ENCODE data around the gene NOL4L. TPM values are rescaled to one million over a fixed set of nuclear protein-coding genes. Genes with fewer than 3 reads are reported as not detected.

Gene NOL4L
- total RNA-seq, 1 donor from 2014 or later, result 30.5 TPM

DNA sequence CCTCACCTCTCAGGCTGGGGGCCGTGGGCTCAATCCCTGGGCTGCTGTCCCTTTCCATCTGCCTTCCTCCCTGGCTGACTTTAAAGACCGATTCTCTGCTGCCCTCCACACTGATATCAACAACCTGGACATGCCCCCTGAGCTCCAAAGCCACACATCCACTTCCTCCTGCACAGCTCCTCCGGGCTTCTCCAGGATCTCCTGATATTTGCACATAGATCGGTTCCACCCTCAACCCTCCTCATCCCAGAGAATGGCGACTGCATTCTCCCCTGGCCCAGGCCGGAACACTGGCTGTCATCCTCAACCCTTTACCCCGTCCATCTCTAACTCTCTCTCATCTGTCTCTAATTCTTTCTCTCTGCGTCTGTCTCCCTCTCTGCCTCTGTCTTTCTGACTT is 21.0 kb upstream of the NOL4L start:
- no peak overlapping the region for H3K4me3 Mint-ChIP-seq (ENCODE audit: unreplicated experiment)
- peaks cover 7% of the 10 kb centered on the region for H3K4me1 Mint-ChIP-seq (ENCODE audit: unreplicated experiment)
- H3K36me3 Mint-ChIP-seq (ENCODE audit: unreplicated experiment), result no peaks in the 10 kb centered on the region
- H3K9me3 Mint-ChIP-seq (ENCODE audit: unreplicated experiment), result no peaks in the 10 kb centered on the region
- H3K27ac Mint-ChIP-seq (ENCODE audit: unreplicated experiment), result no peak overlapping the region
- no peak for DNase-seq (ENCODE audit: extremely low spot score, unreplicated experiment)
- TF ChIP-seq, protein P1, sequence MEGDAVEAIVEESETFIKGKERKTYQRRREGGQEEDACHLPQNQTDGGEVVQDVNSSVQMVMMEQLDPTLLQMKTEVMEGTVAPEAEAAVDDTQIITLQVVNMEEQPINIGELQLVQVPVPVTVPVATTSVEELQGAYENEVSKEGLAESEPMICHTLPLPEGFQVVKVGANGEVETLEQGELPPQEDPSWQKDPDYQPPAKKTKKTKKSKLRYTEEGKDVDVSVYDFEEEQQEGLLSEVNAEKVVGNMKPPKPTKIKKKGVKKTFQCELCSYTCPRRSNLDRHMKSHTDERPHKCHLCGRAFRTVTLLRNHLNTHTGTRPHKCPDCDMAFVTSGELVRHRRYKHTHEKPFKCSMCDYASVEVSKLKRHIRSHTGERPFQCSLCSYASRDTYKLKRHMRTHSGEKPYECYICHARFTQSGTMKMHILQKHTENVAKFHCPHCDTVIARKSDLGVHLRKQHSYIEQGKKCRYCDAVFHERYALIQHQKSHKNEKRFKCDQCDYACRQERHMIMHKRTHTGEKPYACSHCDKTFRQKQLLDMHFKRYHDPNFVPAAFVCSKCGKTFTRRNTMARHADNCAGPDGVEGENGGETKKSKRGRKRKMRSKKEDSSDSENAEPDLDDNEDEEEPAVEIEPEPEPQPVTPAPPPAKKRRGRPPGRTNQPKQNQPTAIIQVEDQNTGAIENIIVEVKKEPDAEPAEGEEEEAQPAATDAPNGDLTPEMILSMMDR (IDR thresholded peaks at IDR 0.05), result no peak
- no peaks in the 10 kb centered on the region for H3K27me3 Mint-ChIP-seq (ENCODE audit: unreplicated experiment)

DNA sequence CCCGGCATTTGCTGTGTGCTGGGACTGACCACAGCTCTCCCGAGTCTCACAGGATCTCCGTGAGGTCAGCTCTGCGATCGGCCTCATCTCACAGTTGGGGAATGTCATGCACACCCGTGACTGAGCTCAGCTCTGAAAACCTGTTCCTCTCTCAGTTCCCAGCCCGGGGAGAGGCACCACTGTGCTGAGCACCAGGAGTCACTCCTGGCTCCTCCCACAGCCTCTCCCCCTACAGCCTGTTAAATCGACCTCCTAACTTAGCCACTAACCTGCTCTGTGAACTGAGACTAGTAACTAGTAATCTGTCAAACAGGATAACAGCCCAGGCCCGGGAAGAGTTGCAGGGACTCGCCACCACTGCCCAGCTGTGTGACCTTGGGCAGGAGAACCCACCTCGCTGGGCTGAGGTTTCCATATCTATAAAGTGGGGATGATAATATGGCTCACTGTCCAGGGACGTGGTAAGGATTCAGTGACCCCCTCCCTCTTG is 20.1 kb upstream of the NOL4L start:
- TF ChIP-seq, protein P1 (IDR thresholded peaks at IDR 0.05), result no peak
- no peaks in the 10 kb centered on the region for H3K9me3 Mint-ChIP-seq (ENCODE audit: unreplicated experiment)
- no peak for DNase-seq (ENCODE audit: extremely low spot score, unreplicated experiment)
- H3K4me3 Mint-ChIP-seq (ENCODE audit: unreplicated experiment), result no peak overlapping the region
- H3K4me1 Mint-ChIP-seq (ENCODE audit: unreplicated experiment), result peaks cover 7% of the 10 kb centered on the region
- no peaks in the 10 kb centered on the region for H3K27me3 Mint-ChIP-seq (ENCODE audit: unreplicated experiment)
- no peak overlapping the region for H3K27ac Mint-ChIP-seq (ENCODE audit: unreplicated experiment)
- H3K36me3 Mint-ChIP-seq (ENCODE audit: unreplicated experiment), result no peaks in the 10 kb centered on the region

DNA sequence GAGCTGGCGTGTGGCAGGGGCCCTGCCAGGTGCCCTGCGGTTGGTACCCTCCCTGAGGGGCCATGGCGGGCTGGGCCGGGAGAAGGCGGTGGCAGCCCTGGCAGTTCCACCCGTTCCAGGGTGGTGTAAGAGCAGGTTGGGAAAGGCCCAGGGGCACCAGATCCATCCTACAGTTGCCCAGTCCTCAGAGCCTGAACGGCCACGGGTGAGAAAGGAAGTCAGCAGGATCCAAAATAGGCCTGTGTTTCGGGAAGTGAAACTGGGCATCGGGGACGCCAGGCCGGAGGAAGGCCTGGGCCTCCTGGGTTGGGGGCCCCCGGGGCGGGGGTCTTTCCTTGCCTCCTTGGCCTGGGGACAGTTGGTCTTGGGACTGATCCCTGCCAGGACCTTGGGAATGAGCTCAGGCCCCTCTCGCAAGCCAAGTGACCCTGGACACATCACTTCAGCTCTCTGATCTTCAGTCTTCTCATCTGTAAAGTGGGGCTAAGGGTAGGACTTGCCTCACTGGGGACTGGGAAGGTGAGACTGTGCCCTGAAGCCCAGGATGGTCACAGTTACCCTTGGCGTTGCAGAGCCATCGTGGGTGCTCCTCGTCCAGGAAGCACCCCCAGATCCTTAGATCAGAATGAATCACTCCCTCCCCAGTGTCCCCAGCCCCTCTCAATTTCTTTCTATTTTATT is 18.1 kb upstream of the NOL4L start:
- no peak for DNase-seq (ENCODE audit: extremely low spot score, unreplicated experiment)
- H3K36me3 Mint-ChIP-seq (ENCODE audit: unreplicated experiment), result no peaks in the 10 kb centered on the region
- H3K27ac Mint-ChIP-seq (ENCODE audit: unreplicated experiment), result no peak overlapping the region
- H3K27me3 Mint-ChIP-seq (ENCODE audit: unreplicated experiment), result no peaks in the 10 kb centered on the region
- no peak overlapping the region for H3K4me3 Mint-ChIP-seq (ENCODE audit: unreplicated experiment)
- peaks cover 7% of the 10 kb centered on the region for H3K4me1 Mint-ChIP-seq (ENCODE audit: unreplicated experiment)
- TF ChIP-seq, protein P1 (IDR thresholded peaks at IDR 0.05), result no peak
- H3K9me3 Mint-ChIP-seq (ENCODE audit: unreplicated experiment), result no peaks in the 10 kb centered on the region

DNA sequence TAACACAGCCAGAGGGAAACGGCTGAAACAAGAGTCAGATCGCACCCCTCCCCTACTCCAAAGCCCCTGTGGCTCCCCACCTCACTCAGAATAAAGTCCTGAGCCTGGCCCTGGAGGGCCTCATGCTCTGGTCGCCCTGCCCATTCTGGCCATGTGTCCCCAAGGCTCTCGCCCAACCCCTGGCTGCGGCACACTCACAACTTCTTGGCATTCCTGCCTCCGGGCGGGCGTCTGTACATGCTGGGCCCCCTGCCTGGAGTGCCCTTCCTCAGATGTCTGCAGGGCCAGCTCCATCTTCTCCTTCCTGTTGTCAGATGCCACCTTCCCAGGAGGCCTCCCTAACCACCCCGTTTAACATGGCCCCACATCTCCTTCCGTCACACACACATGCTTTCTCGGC is 17.1 kb upstream of the NOL4L start:
- Mint-ChIP-seq H3K4me3 (ENCODE audit: unreplicated experiment) (no peak overlapping the region), H3K36me3 (ENCODE audit: unreplicated experiment) (no peaks in the 10 kb centered on the region), H3K27me3 (ENCODE audit: unreplicated experiment) (no peaks in the 10 kb centered on the region), H3K27ac (ENCODE audit: unreplicated experiment) (no peak overlapping the region), H3K9me3 (ENCODE audit: unreplicated experiment) (no peaks in the 10 kb centered on the region), H3K4me1 (ENCODE audit: unreplicated experiment) (peaks cover 7% of the 10 kb centered on the region)
- TF ChIP-seq, protein P1 (IDR thresholded peaks at IDR 0.05), result no peak
- no peak for DNase-seq (ENCODE audit: extremely low spot score, unreplicated experiment)

DNA sequence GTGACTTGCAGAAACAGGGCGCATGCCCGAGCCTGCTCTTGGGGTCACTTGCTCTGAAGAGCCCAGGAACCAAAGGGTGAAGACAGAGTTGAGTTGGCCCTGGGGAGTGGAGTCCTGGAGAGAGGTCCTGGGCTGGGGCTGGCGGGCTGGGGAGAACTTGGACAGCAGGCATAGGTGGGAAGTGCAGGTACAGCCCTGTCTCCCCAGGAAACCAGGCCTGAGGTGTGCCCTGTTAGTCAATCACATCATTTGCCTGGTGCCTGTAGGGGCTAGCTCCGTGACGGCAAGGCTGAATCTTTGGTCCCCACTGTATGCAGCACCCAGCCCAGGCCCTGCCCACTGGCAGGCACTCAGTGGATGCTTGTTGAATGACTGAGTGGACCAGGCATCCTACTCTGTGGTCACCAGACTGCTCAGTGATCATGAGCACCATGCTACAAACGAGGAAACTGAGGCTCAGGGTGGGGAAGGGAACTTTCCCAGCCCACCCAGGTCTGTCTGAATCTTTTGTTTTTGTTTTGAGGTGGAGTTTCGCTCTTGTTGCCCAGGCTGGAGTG is 15.6 kb upstream of the NOL4L start:
- Mint-ChIP-seq H3K27me3 (ENCODE audit: unreplicated experiment) (no peaks in the 10 kb centered on the region), H3K4me1 (ENCODE audit: unreplicated experiment) (peaks cover 8% of the 10 kb centered on the region), H3K9me3 (ENCODE audit: unreplicated experiment) (no peaks in the 10 kb centered on the region), H3K27ac (ENCODE audit: unreplicated experiment) (no peak overlapping the region), H3K36me3 (ENCODE audit: unreplicated experiment) (no peaks in the 10 kb centered on the region), H3K4me3 (ENCODE audit: unreplicated experiment) (no peak overlapping the region)
- TF ChIP-seq, protein P1 (IDR thresholded peaks at IDR 0.05), result no peak
- DNase-seq (ENCODE audit: extremely low spot score, unreplicated experiment), result no peak
